ENCODE data around the gene STK38L.

STK38L gene

GRCh38 chr12:27252934-27253333 lies 8.8 kb downstream of the STK38L start:
- H3K36me3 ChIP-seq (ENCODE audit: control insufficient read depth, insufficient read depth, low read length) = no peaks in the 10 kb centered on the region
- H3K4me3 ChIP-seq (ENCODE audit: insufficient read depth, low read depth, low read length) = no peak overlapping the region
- 95 to 98% methylated on average over 2 of the region's 2 CpGs for WGBS, 2 experiments
- no peaks in the 10 kb centered on the region for H3K4me1 ChIP-seq (ENCODE audit: control insufficient read depth, insufficient read depth, low read length)
- no peaks in the 10 kb centered on the region for H3K27me3 ChIP-seq (ENCODE audit: control insufficient read depth, insufficient read depth, low read length, poor library complexity, severe bottlenecking)
- no peaks in the 10 kb centered on the region for H3K9me3 ChIP-seq (ENCODE audit: control insufficient read depth, low read length)
- H3K27ac ChIP-seq (ENCODE audit: insufficient read depth, low read depth, low read length, poor library complexity, severe bottlenecking) = no peak overlapping the region

- no peaks in the 10 kb centered on the region for H3K36me3 ChIP-seq (ENCODE audit: control insufficient read depth, insufficient read depth, low read length)
Measured at GRCh38 chr12:27253347-27253746, 9.3 kb downstream of the STK38L start.

DNA sequence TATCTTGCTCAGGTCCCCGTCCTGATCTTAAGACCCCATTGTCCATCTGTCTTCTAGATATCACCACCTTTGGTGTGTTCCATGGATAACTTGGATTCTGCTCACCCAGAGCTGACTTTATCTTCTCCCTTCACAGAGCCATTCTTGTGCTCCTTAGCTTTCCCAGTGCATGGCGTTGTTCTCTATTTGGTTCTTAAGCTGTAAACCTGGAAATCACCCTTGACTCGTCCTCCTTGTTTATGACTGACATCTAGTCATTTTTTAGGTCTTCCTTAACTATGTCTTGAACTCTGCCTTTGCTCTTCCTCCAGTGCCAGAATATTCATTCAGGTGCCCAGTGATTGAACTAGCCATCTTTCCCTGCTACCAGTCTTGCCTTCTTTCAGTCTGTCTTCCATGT lies 11.7 kb downstream of the STK38L start:
- Histone ChIP-seq H3K4me1 (ENCODE audit: control insufficient read depth, insufficient read depth, low read length) (no peaks in the 10 kb centered on the region), H3K9me3 (ENCODE audit: control insufficient read depth, low read length) (no peaks in the 10 kb centered on the region), H3K27ac (ENCODE audit: insufficient read depth, low read depth, low read length, poor library complexity, severe bottlenecking) (no peak overlapping the region), H3K27me3 (ENCODE audit: control insufficient read depth, insufficient read depth, low read length, poor library complexity, severe bottlenecking) (no peaks in the 10 kb centered on the region), H3K36me3 (ENCODE audit: control insufficient read depth, insufficient read depth, low read length) (no peaks in the 10 kb centered on the region), H3K4me3 (ENCODE audit: insufficient read depth, low read depth, low read length) (no peak overlapping the region)
- 72 to 79% methylated on average over 3 of the region's 3 CpGs for WGBS, 2 experiments

More at GRCh38 chr12:27253347-27253746, 9.3 kb downstream of the STK38L start:
- H3K4me3 ChIP-seq (ENCODE audit: insufficient read depth, low read depth, low read length) = no peak overlapping the region
- 95 to 96% methylated on average over 2 of the region's 2 CpGs for WGBS, 2 experiments
- no peak overlapping the region for H3K27ac ChIP-seq (ENCODE audit: insufficient read depth, low read depth, low read length, poor library complexity, severe bottlenecking)
- H3K27me3 ChIP-seq (ENCODE audit: control insufficient read depth, insufficient read depth, low read length, poor library complexity, severe bottlenecking) = no peaks in the 10 kb centered on the region
- H3K9me3 ChIP-seq (ENCODE audit: control insufficient read depth, low read length) = no peaks in the 10 kb centered on the region
- no peaks in the 10 kb centered on the region for H3K4me1 ChIP-seq (ENCODE audit: control insufficient read depth, insufficient read depth, low read length)

DNA sequence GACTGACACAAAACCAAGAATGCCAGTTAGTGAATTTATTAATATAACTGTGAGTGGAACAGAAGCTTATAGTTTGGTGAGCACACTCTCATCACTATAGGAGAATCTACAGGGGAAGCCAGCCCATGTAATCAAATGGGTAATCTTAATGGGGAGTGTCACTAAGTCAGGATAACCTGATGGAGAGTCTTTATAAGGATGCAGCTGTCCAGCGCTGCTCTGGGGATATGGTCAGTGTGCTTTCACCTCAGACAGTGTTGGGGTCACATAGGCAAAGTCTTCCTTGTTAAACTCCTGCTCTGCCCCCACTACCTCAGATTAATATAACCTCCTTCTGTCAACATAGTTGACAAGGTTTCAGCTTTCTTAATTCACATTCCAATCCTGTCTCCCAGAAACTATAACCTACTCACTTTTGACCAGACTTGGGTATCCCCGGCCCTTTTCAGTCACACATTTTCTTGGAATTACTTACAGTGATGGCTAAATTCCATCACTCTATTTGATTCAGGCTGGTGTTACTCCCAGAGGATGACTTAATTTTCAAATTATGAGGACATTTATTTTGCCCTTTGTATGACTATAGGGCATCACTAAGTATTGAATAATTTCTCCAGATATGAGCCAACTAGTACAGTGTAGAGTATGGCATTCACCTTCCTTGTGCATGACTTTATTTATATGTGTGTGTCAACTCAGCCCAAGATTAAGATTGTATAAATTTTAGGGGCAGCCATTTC lies 13.2 kb downstream of the STK38L start:
- no peaks in the 10 kb centered on the region for H3K36me3 ChIP-seq (ENCODE audit: control insufficient read depth, insufficient read depth, low read length)
- no peak overlapping the region for H3K4me3 ChIP-seq (ENCODE audit: insufficient read depth, low read depth, low read length)
- no peaks in the 10 kb centered on the region for H3K27me3 ChIP-seq (ENCODE audit: control insufficient read depth, insufficient read depth, low read length, poor library complexity, severe bottlenecking)
- WGBS, 2 experiments = 94 to 97% methylated on average over 2 of the region's 2 CpGs
- H3K9me3 ChIP-seq (ENCODE audit: control insufficient read depth, low read length) = no peaks in the 10 kb centered on the region
- H3K27ac ChIP-seq (ENCODE audit: insufficient read depth, low read depth, low read length, poor library complexity, severe bottlenecking) = no peak overlapping the region
- H3K4me1 ChIP-seq (ENCODE audit: control insufficient read depth, insufficient read depth, low read length) = no peaks in the 10 kb centered on the region

- H3K27ac ChIP-seq (ENCODE audit: insufficient read depth, low read depth, low read length, poor library complexity, severe bottlenecking) = no peak overlapping the region
- no peaks in the 10 kb centered on the region for H3K27me3 ChIP-seq (ENCODE audit: control insufficient read depth, insufficient read depth, low read length, poor library complexity, severe bottlenecking)
- WGBS, 2 experiments = 91 to 100% methylated on average over 3 to 4 of the region's 4 CpGs
- H3K4me1 ChIP-seq (ENCODE audit: control insufficient read depth, insufficient read depth, low read length) = no peaks in the 10 kb centered on the region
- H3K9me3 ChIP-seq (ENCODE audit: control insufficient read depth, low read length) = no peaks in the 10 kb centered on the region
- no peak overlapping the region for H3K4me3 ChIP-seq (ENCODE audit: insufficient read depth, low read depth, low read length)
- H3K36me3 ChIP-seq (ENCODE audit: control insufficient read depth, insufficient read depth, low read length) = no peaks in the 10 kb centered on the region
Measured at GRCh38 chr12:27260746-27261145, 16.7 kb downstream of the STK38L start.

DNA sequence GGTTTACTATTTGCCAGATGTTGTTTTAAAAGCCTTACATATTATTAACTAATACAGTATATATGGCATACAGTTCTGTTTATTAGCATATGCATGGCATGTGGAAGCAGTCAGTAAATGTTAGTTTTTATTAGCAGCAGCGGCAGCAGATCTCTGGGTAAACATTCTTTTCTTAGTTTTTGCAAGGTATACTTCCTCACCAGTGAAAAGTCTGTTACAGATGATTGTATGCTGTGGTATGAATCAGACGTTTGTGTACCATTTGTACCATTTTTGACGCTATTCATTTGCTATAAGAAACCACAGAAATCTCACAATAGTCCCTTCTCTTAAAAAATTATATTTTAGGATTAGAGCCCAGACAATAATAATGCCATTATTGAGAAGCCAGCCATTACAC lies 17.8 kb downstream of the STK38L start:
- Histone ChIP-seq H3K9me3 (ENCODE audit: control insufficient read depth, low read length) (no peaks in the 10 kb centered on the region), H3K27me3 (ENCODE audit: control insufficient read depth, insufficient read depth, low read length, poor library complexity, severe bottlenecking) (no peaks in the 10 kb centered on the region), H3K4me1 (ENCODE audit: control insufficient read depth, insufficient read depth, low read length) (no peaks in the 10 kb centered on the region), H3K4me3 (ENCODE audit: insufficient read depth, low read depth, low read length) (no peak overlapping the region), H3K27ac (ENCODE audit: insufficient read depth, low read depth, low read length, poor library complexity, severe bottlenecking) (no peak overlapping the region), H3K36me3 (ENCODE audit: control insufficient read depth, insufficient read depth, low read length) (no peaks in the 10 kb centered on the region)
- WGBS, 2 experiments = 84 to 92% methylated on average over 1 to 3 of the region's 3 CpGs

GRCh38 chr12:27270148-27270547 lies 26.1 kb downstream of the STK38L start:
- no peaks in the 10 kb centered on the region for H3K27me3 ChIP-seq (ENCODE audit: control insufficient read depth, insufficient read depth, low read length, poor library complexity, severe bottlenecking)
- H3K9me3 ChIP-seq (ENCODE audit: control insufficient read depth, low read length) = no peaks in the 10 kb centered on the region
- no peak overlapping the region for H3K4me3 ChIP-seq (ENCODE audit: insufficient read depth, low read depth, low read length)
- H3K4me1 ChIP-seq (ENCODE audit: control insufficient read depth, insufficient read depth, low read length) = no peaks in the 10 kb centered on the region
- no peaks in the 10 kb centered on the region for H3K36me3 ChIP-seq (ENCODE audit: control insufficient read depth, insufficient read depth, low read length)
- no peak overlapping the region for H3K27ac ChIP-seq (ENCODE audit: insufficient read depth, low read depth, low read length, poor library complexity, severe bottlenecking)
- 96 to 98% methylated on average over 4 of the region's 4 CpGs for WGBS, 2 experiments

GRCh38 chr12:27271206-27271605 lies 27.1 kb downstream of the STK38L start:
- Histone ChIP-seq H3K27ac (ENCODE audit: insufficient read depth, low read depth, low read length, poor library complexity, severe bottlenecking) (no peak overlapping the region), H3K27me3 (ENCODE audit: control insufficient read depth, insufficient read depth, low read length, poor library complexity, severe bottlenecking) (no peaks in the 10 kb centered on the region), H3K4me3 (ENCODE audit: insufficient read depth, low read depth, low read length) (no peak overlapping the region), H3K36me3 (ENCODE audit: control insufficient read depth, insufficient read depth, low read length) (no peaks in the 10 kb centered on the region), H3K9me3 (ENCODE audit: control insufficient read depth, low read length) (no peaks in the 10 kb centered on the region), H3K4me1 (ENCODE audit: control insufficient read depth, insufficient read depth, low read length) (peaks cover 7% of the 10 kb centered on the region)
- WGBS, 2 experiments = 95 to 100% methylated on average over 2 of the region's 2 CpGs

GRCh38 chr12:27272373-27273028 lies 28.4 kb downstream of the STK38L start:
- Histone ChIP-seq H3K9me3 (ENCODE audit: control insufficient read depth, low read length) (no peaks in the 10 kb centered on the region), H3K4me3 (ENCODE audit: insufficient read depth, low read depth, low read length) (no peak overlapping the region), H3K4me1 (ENCODE audit: control insufficient read depth, insufficient read depth, low read length) (peaks cover 11% of the 10 kb centered on the region), H3K36me3 (ENCODE audit: control insufficient read depth, insufficient read depth, low read length) (no peaks in the 10 kb centered on the region), H3K27me3 (ENCODE audit: control insufficient read depth, insufficient read depth, low read length, poor library complexity, severe bottlenecking) (no peaks in the 10 kb centered on the region), H3K27ac (ENCODE audit: insufficient read depth, low read depth, low read length, poor library complexity, severe bottlenecking) (no peak overlapping the region)
- WGBS, 2 experiments = 60 to 92% methylated on average over 1 to 2 of the region's 2 CpGs

DNA sequence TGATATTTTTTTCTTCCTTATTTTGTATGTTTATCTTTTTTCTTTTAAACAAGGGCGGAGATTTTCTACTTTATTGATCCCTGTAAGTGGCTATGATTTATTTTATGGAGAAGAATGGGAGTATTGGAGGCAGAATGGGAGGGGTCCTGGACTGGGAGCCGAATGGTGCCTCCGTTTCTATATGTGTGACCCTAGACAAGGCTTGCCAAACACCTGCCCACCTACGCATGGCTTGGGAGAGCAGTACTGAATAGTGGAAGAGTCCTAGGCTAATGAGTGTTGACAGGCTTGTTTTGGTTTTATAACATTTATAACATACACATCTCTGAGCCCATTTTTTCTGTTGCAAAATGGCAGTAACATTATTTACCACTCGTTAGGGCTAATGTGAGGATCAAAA lies 29.0 kb downstream of the STK38L start:
- 87 to 91% methylated on average over 4 of the region's 5 CpGs for WGBS, 2 experiments
- no peak overlapping the region for H3K4me3 ChIP-seq (ENCODE audit: insufficient read depth, low read depth, low read length)
- no peaks in the 10 kb centered on the region for H3K9me3 ChIP-seq (ENCODE audit: control insufficient read depth, low read length)
- H3K27ac ChIP-seq (ENCODE audit: insufficient read depth, low read depth, low read length, poor library complexity, severe bottlenecking) = no peak overlapping the region
- no peaks in the 10 kb centered on the region for H3K27me3 ChIP-seq (ENCODE audit: control insufficient read depth, insufficient read depth, low read length, poor library complexity, severe bottlenecking)
- peaks cover 11% of the 10 kb centered on the region for H3K4me1 ChIP-seq (ENCODE audit: control insufficient read depth, insufficient read depth, low read length)
- no peaks in the 10 kb centered on the region for H3K36me3 ChIP-seq (ENCODE audit: control insufficient read depth, insufficient read depth, low read length)

Measured in ectodermal cell (in vitro differentiated cells).